OCI-LY3 (cell line): ENCODE results near the gene SASH1.

ENCODE experiments used
- H2AFZ ChIP-seq: fragments of 200-600, 300-600 bp; shearing (Covaris generic); 2 replicates; pipeline ENCODE4 v1.6.0; 2014; ENCODE audit warnings: antibody characterized with exemption, low read depth, low read length
- H3K27ac ChIP-seq: fragments of 200-600, 300-600 bp; sonication (generic); 2 replicates; pipeline ENCODE4 v1.5.1; 2014; ENCODE audit warnings: mild to moderate bottlenecking, low read length, moderate library complexity, mixed read lengths
- H3K27me3 ChIP-seq: fragments of 200-600, 300-600 bp; sonication (generic); 2 replicates; pipeline ENCODE4 v1.6.1; 2014; ENCODE audit warnings: low read depth, low read length, mixed read lengths
- H3K36me3 ChIP-seq: fragments of 200-600, 300-600 bp; sonication (generic); replicated peaks from 2 replicates; pipeline ENCODE3; 2014; ENCODE audit warnings: low read depth, low read length, mixed read lengths
- H3K4me1 ChIP-seq: fragments of 300-600, 200-600 bp; sonication (generic); 2 replicates; pipeline ENCODE4 v1.6.1; 2014; ENCODE audit warnings: low read length, mixed read lengths
- H3K4me2 ChIP-seq: fragments of 200-600, 300-600 bp; sonication (generic); 2 replicates; pipeline ENCODE4 v1.6.1; 2014; ENCODE audit warnings: low read length, mixed read lengths
- H3K4me3 ChIP-seq: fragments of 300-600, 200-600 bp; sonication (generic); 2 replicates; pipeline ENCODE4 v1.5.1; 2014; ENCODE audit warnings: antibody characterized with exemption, mild to moderate bottlenecking, low read length, moderate library complexity
- H3K79me2 ChIP-seq: fragments of 300-600, 200-600 bp; shearing (Covaris generic); 2 replicates; pipeline ENCODE4 v1.6.1; 2014; ENCODE audit warnings: mild to moderate bottlenecking, low read length, mixed read lengths
- H3K9ac ChIP-seq: fragments of 300-600, 200-600 bp; shearing (Covaris generic); 2 replicates; pipeline ENCODE4 v1.6.0; 2014; ENCODE audit warnings: mild to moderate bottlenecking, low read length, moderate library complexity
- H3K9me3 ChIP-seq: fragments of 200-600, 300-600 bp; shearing (Covaris generic); 2 replicates; pipeline ENCODE4 v1.6.1; 2014; ENCODE audit warnings: low read length, mixed read lengths; ENCODE audit not compliant: insufficient read depth
- H4K20me1 ChIP-seq: fragments of 200-600, 300-600 bp; sonication (generic); 2 replicates; pipeline ENCODE4 v1.6.1; 2016; ENCODE audit warnings: low read length, mixed read lengths; ENCODE audit not compliant: insufficient read depth
- EZH2phosphoT487 ChIP-seq: fragments of 200-600 bp; shearing (Covaris generic); IDR thresholded peaks from 2 replicates; pipeline ENCODE4 v1.6.1; 2018; ENCODE audit warnings: antibody characterized with exemption, mixed run types, low read depth
- TF ChIP-seq, protein P1 (sequence below): fragments of 200-600, 300-600 bp; sonication (generic); IDR thresholded peaks from 2 replicates; pipeline ENCODE4 v1.5.1; 2014; ENCODE audit warnings: antibody characterized with exemption, low read length, low read depth

Gene SASH1

DNA sequence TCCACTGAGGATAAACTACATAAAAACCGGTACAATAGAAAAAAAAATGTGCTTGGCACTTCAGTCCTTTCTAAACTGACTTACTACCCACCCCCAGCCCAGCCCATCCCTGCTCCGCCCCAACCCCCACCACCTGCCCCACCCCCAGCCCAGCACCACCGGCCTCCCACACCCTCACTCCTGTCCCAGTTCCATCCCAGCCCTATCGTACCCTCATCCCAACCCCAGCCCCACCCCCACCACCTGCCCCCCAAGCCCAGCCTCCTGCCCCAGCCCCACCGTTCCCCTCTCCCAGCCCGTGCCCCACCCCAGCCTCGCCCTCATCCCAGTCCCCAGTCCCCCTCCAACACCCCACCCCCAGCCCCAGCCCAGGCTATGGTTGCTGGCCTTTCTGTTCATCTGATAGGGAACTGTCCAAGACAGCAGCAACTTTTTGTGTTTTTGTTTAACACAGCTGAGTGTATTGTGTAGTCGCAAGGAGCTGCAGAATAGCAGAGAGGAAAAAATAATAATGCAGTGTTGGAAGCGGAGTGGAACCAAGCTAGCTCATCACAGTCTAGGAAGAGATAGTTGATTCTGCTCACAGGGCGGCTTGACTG is 61.9 kb downstream of the SASH1 start:
- no peaks in the 10 kb centered on the region for H3K36me3 ChIP-seq
- no peaks in the 10 kb centered on the region for H4K20me1 ChIP-seq
- no peak overlapping the region for H3K9ac ChIP-seq
- H3K4me3 ChIP-seq, result no peak overlapping the region
- H3K9me3 ChIP-seq, result no peaks in the 10 kb centered on the region
- H2AFZ ChIP-seq, result no peak overlapping the region
- H3K4me1 ChIP-seq, result no peaks in the 10 kb centered on the region
- no peaks in the 10 kb centered on the region for H3K79me2 ChIP-seq
- no peak for TF ChIP-seq EZH2phosphoT487
- TF ChIP-seq, protein P1, sequence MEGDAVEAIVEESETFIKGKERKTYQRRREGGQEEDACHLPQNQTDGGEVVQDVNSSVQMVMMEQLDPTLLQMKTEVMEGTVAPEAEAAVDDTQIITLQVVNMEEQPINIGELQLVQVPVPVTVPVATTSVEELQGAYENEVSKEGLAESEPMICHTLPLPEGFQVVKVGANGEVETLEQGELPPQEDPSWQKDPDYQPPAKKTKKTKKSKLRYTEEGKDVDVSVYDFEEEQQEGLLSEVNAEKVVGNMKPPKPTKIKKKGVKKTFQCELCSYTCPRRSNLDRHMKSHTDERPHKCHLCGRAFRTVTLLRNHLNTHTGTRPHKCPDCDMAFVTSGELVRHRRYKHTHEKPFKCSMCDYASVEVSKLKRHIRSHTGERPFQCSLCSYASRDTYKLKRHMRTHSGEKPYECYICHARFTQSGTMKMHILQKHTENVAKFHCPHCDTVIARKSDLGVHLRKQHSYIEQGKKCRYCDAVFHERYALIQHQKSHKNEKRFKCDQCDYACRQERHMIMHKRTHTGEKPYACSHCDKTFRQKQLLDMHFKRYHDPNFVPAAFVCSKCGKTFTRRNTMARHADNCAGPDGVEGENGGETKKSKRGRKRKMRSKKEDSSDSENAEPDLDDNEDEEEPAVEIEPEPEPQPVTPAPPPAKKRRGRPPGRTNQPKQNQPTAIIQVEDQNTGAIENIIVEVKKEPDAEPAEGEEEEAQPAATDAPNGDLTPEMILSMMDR, result no peak
- H3K27me3 ChIP-seq, result 0 out of 2 replicates have a peak, but pooled peaks cover 4% of the 10 kb centered on the region
- no peak overlapping the region for H3K4me2 ChIP-seq
- no peak overlapping the region for H3K27ac ChIP-seq

DNA sequence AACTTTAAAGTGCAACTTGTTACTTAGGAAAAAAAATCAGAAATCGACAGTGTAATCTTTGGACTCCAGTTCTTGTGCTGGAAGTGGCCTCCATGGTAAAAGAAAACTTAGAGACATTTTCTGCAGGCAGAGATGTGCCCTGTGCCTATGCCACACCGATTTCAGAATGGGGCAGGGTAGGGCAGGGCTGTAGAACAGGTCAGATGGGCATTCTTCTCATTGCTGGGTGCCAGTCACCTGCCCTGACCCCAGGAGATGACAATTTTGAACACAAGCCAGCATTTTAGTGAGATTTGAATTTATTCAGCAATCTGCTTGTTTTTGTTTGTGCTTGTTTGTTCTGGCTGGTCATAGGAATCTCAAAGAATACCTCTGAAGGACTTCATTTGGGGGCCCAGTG is 63.3 kb downstream of the SASH1 start:
- no peak overlapping the region for H3K4me2 ChIP-seq
- 0 out of 2 replicates have a peak, but pooled peaks cover 4% of the 10 kb centered on the region for H3K27me3 ChIP-seq
- H3K4me3 ChIP-seq, result no peak overlapping the region
- TF ChIP-seq, protein P1, result no peak
- no peak for TF ChIP-seq EZH2phosphoT487
- no peaks in the 10 kb centered on the region for H3K79me2 ChIP-seq
- H3K9ac ChIP-seq, result no peak overlapping the region
- H4K20me1 ChIP-seq, result no peaks in the 10 kb centered on the region
- H3K9me3 ChIP-seq, result no peaks in the 10 kb centered on the region
- H3K36me3 ChIP-seq, result no peaks in the 10 kb centered on the region
- no peaks in the 10 kb centered on the region for H3K4me1 ChIP-seq
- H3K27ac ChIP-seq, result no peak overlapping the region
- no peak overlapping the region for H2AFZ ChIP-seq

DNA sequence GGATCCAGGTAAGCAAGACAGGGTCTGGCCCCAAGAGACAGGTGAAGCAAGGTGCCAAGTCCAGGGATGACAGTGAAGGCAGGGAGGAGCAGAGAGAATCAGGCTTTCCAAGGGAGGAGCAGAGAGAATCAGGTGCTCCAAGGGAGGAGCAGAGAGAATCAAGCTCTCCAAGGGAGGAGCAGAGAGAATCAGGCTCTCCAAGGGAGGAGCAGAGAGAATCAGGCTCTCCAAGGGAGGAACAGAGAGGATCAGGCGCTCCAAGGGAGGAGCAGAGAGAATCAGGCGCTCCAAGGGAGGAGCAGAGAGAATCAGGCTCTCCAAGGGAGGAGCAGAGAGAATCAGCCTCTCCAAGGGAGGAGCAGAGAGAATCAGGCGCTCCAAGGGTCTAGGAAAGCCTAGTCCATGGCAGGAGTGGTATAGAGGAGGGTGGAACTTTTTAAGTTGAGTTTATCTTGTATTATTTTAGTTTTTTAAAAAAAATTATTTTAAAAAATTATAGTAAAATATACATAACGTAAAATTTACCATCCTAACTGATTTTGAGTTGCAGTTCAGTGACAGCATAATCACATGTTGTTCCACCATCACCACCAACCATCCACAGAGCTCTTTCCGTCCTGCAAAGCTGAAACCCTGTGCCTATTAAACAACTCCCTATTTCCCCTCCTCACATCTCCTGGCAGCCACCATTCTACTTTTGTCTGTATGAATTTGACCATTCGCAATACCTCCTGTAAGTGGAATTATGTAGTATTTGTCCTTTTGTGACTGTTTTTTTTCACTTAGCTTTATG is 64.1 kb downstream of the SASH1 start:
- TF ChIP-seq, protein P1, result no peak
- no peak for TF ChIP-seq EZH2phosphoT487
- Histone ChIP-seq H3K4me3 (no peak overlapping the region), H3K79me2 (no peaks in the 10 kb centered on the region), H3K9me3 (no peaks in the 10 kb centered on the region), H4K20me1 (no peaks in the 10 kb centered on the region), H2AFZ (no peak overlapping the region), H3K4me2 (no peak overlapping the region), H3K27ac (no peak overlapping the region), H3K27me3 (0 out of 2 replicates have a peak, but pooled peaks cover 4% of the 10 kb centered on the region), H3K9ac (no peak overlapping the region), H3K36me3 (no peaks in the 10 kb centered on the region), H3K4me1 (no peaks in the 10 kb centered on the region)

DNA sequence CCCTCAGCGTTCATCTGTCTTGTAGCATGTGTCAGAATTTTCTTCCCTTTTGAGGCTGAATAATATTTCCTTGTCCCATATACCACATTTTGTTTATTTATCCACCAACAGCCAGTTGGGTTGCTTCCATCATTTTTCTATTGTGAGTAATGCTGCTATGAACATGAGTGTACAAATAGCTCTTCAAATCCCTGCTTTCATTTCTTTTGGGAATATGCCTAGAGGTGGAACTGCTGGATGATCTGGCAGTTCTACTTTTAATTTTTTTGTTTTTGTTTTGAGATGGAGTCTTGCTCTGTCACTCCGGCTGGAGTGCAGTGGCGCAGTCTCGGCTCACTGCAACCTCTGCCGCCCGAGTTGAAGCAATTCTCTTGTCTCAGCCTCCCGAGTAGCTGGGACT is 64.7 kb downstream of the SASH1 start:
- 0 out of 2 replicates have a peak, but pooled peaks cover 4% of the 10 kb centered on the region for H3K27me3 ChIP-seq
- H3K9me3 ChIP-seq, result no peaks in the 10 kb centered on the region
- H3K4me3 ChIP-seq, result no peak overlapping the region
- no peaks in the 10 kb centered on the region for H3K4me1 ChIP-seq
- H3K27ac ChIP-seq, result no peak overlapping the region
- H4K20me1 ChIP-seq, result no peaks in the 10 kb centered on the region
- no peak overlapping the region for H2AFZ ChIP-seq
- TF ChIP-seq, protein P1, result no peak
- no peak overlapping the region for H3K4me2 ChIP-seq
- H3K36me3 ChIP-seq, result no peaks in the 10 kb centered on the region
- H3K9ac ChIP-seq, result no peak overlapping the region
- H3K79me2 ChIP-seq, result no peaks in the 10 kb centered on the region
